Karpas-422 (cell line): Measurements from ENCODE around the gene SLC17A6. TPM values are rescaled to one million over a fixed set of nuclear protein-coding genes. Genes with fewer than 3 reads are reported as not detected.

ENCODE experiments used
- DNase-seq: peaks from one replicate; pipeline ENCODE4 v3.0.0-alpha.2; 2015
- H2AFZ ChIP-seq: fragments of 200-600 bp; sonication (generic); 2 replicates; pipeline ENCODE4 v1.6.1; 2014; ENCODE audit warnings: antibody characterized with exemption, low read length, mixed read lengths
- H3K27ac ChIP-seq: fragments of 200-600 bp; sonication (generic); 2 replicates; pipeline ENCODE4 v1.5.1; 2014; ENCODE audit warnings: mild to moderate bottlenecking, low read length, moderate library complexity
- H3K27me3 ChIP-seq: fragments of 200-600 bp; sonication (generic); 2 replicates; pipeline ENCODE4 v1.6.1; 2014; ENCODE audit warnings: low read length, mixed read lengths
- H3K36me3 ChIP-seq: fragments of 200-600 bp; sonication (generic); 2 replicates; pipeline ENCODE4 v1.6.1; 2014; ENCODE audit warnings: low read length, mixed read lengths; ENCODE audit not compliant: insufficient read depth
- H3K4me1 ChIP-seq: fragments of 200-600 bp; sonication (generic); 2 replicates; pipeline ENCODE4 v1.6.1; 2014; ENCODE audit warnings: mild to moderate bottlenecking, low read length, mixed read lengths
- H3K4me2 ChIP-seq: fragments of 200-600 bp; sonication (generic); 2 replicates; pipeline ENCODE4 v1.6.1; 2014; ENCODE audit warnings: low read length, low read depth, mild to moderate bottlenecking; ENCODE audit not compliant: poor library complexity, severe bottlenecking
- H3K4me3 ChIP-seq: fragments of 200-600 bp; sonication (generic); 2 replicates; pipeline ENCODE4 v1.5.1; 2014; ENCODE audit warnings: mild to moderate bottlenecking, antibody characterized with exemption, low read length, mixed read lengths
- H3K79me2 ChIP-seq: fragments of 200-600 bp; sonication (generic); 2 replicates; pipeline ENCODE4 v1.6.1; 2014; ENCODE audit warnings: mild to moderate bottlenecking, low read length, mixed read lengths
- H3K9ac ChIP-seq: fragments of 200-600 bp; sonication (generic); 2 replicates; pipeline ENCODE4 v1.6.0; 2014; ENCODE audit warnings: low read length
- H3K9me2 ChIP-seq: fragments of 200-600 bp; sonication (generic), shearing (Covaris generic); replicated peaks from 2 replicates; pipeline ENCODE4 v1.6.0; 2014; ENCODE audit warnings: mild to moderate bottlenecking, low read length, moderate library complexity; ENCODE audit not compliant: insufficient read depth
- H3K9me3 ChIP-seq: fragments of 300-700, 200-600 bp; sonication (generic); 2 replicates; pipeline ENCODE4 v1.6.1; 2014; ENCODE audit warnings: low read length, mixed read lengths
- H4K20me1 ChIP-seq: fragments of 200-600 bp; sonication (generic); 2 replicates; pipeline ENCODE4 v1.6.1; 2014; ENCODE audit warnings: mild to moderate bottlenecking, antibody characterized with exemption, low read length, low read depth; ENCODE audit not compliant: insufficient read depth
- total RNA-seq: library from RNA; depleted of rRNA; stranded (reverse); fragments of >200 nt; shearing (Covaris generic); gene quantifications from 2 replicates; pipeline ENCODE4 v1.2.3, GENCODE V29; 2014; ENCODE audit warnings: low replicate concordance; rRNA removed

The SLC17A6 gene
- total RNA-seq, 1 experiment from 2014 or later, result not detected

DNA sequence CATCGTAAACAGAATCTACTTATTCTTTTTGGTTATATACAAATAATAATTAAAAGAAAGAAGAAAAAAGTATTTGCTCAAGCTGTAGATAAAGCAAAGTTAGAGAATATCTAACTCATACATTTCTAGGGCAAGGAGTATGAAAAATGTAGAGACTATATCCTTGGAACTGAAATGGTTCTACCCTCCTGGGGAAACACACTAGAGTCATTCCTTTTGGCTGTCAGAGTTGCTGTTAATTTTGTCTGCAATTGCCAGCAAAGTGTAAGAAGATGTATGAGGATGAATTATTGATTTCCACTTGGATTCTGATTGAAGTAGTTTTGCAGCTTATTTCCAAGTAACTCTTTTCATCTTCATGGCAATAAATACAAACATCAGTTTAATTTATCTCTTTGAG, 69.1 kb downstream of the SLC17A6 start:
- Histone ChIP-seq H3K27me3 (no peaks in the 10 kb centered on the region), H3K4me3 (no peak overlapping the region), H2AFZ (no peak overlapping the region), H3K36me3 (no peaks in the 10 kb centered on the region), H3K4me2 (no peak overlapping the region), H3K9ac (no peak overlapping the region), H3K27ac (no peak overlapping the region), H3K79me2 (no peaks in the 10 kb centered on the region), H4K20me1 (no peaks in the 10 kb centered on the region), H3K4me1 (no peaks in the 10 kb centered on the region), H3K9me3 (no peaks in the 10 kb centered on the region), H3K9me2 (no peaks in the 10 kb centered on the region)
- DNase-seq, result no peak

- Histone ChIP-seq H3K4me1 (no peaks in the 10 kb centered on the region), H3K36me3 (no peaks in the 10 kb centered on the region), H4K20me1 (no peaks in the 10 kb centered on the region)
Observed at GRCh38 chr11:22407921-22408320, 69.7 kb downstream of the SLC17A6 start.

GRCh38 chr11:22415476-22415875, 77.3 kb downstream of the SLC17A6 start:
- H4K20me1 ChIP-seq, result no peaks in the 10 kb centered on the region
- no peaks in the 10 kb centered on the region for H3K27me3 ChIP-seq
- H3K9ac ChIP-seq, result no peak overlapping the region

More at GRCh38 chr11:22407921-22408320, 69.7 kb downstream of the SLC17A6 start:
- H3K27ac ChIP-seq, result no peak overlapping the region
- no peaks in the 10 kb centered on the region for H3K9me2 ChIP-seq
- no peak for DNase-seq
- no peak overlapping the region for H3K9ac ChIP-seq
- H3K4me3 ChIP-seq, result no peak overlapping the region
- H3K27me3 ChIP-seq, result no peaks in the 10 kb centered on the region
- no peaks in the 10 kb centered on the region for H3K79me2 ChIP-seq
- no peak overlapping the region for H3K4me2 ChIP-seq
- no peak overlapping the region for H2AFZ ChIP-seq
- no peaks in the 10 kb centered on the region for H3K9me3 ChIP-seq

DNA sequence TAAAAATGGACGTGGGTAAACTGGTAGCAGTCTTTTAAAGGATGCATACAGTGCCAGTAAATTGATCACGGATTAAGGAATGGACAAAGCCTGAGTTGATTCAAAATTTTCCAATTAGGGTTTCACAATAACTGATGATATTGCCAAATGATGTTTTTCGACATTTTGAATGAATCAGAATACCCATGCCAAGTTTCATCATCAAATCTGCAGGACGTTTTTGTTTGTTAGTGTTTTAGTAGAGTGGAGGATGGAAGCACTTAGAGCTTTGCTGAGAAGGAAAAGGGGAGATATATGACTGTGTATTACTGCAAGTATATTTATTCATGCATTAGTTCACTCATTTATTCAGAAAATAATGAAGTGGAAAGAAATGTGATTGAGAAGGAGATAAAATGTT, 78.3 kb downstream of the SLC17A6 start:
- Histone ChIP-seq H3K9me3 (no peaks in the 10 kb centered on the region), H4K20me1 (no peaks in the 10 kb centered on the region), H2AFZ (no peak overlapping the region), H3K27me3 (no peaks in the 10 kb centered on the region), H3K4me2 (no peak overlapping the region), H3K9ac (no peak overlapping the region), H3K27ac (no peak overlapping the region), H3K4me3 (no peak overlapping the region), H3K79me2 (no peaks in the 10 kb centered on the region), H3K9me2 (no peaks in the 10 kb centered on the region), H3K4me1 (no peaks in the 10 kb centered on the region), H3K36me3 (no peaks in the 10 kb centered on the region)
- DNase-seq, result no peak

More at GRCh38 chr11:22415476-22415875, 77.3 kb downstream of the SLC17A6 start:
- H2AFZ ChIP-seq, result no peak overlapping the region
- DNase-seq, result no peak
- H3K79me2 ChIP-seq, result no peaks in the 10 kb centered on the region
- H3K9me2 ChIP-seq, result no peaks in the 10 kb centered on the region
- no peak overlapping the region for H3K27ac ChIP-seq
- H3K36me3 ChIP-seq, result no peaks in the 10 kb centered on the region
- no peak overlapping the region for H3K4me2 ChIP-seq
- H3K4me1 ChIP-seq, result no peaks in the 10 kb centered on the region
- H3K4me3 ChIP-seq, result no peak overlapping the region
- H3K9me3 ChIP-seq, result no peaks in the 10 kb centered on the region

- Histone ChIP-seq H3K4me2 (no peak overlapping the region), H2AFZ (no peak overlapping the region), H3K36me3 (no peaks in the 10 kb centered on the region), H3K79me2 (no peaks in the 10 kb centered on the region), H3K4me3 (no peak overlapping the region), H3K9ac (no peak overlapping the region), H3K9me3 (no peaks in the 10 kb centered on the region), H3K27me3 (no peaks in the 10 kb centered on the region), H4K20me1 (no peaks in the 10 kb centered on the region), H3K9me2 (no peaks in the 10 kb centered on the region; the same call in 1 of the 2 replicates), H3K4me1 (no peaks in the 10 kb centered on the region), H3K27ac (no peak overlapping the region)
- DNase-seq, result no peak
Observed at GRCh38 chr11:22426915-22427314, 88.7 kb downstream of the SLC17A6 start.

Other genes with a start within 250 kb of the SLC17A6 start
- gene ANO5, start 145.3 kb upstream of the SLC17A6 start, total RNA-seq, result not detected in 2 replicates